Measurements from ENCODE around the gene PRKCQ. TPM values are rescaled to one million over a fixed set of nuclear protein-coding genes. Genes with fewer than 3 reads are reported as not detected.
A peak's percentile ranks its signal among the peaks of the same experiment; 100 is the strongest.

Gene PRKCQ
- total RNA-seq, 1 donor from 2014 or later = 0.16 TPM

- intact Hi-C loops (cut with DNase I) = no loop called here
- ATAC-seq = no peak
- no peak for DNase-seq (ENCODE audit: missing footprints)
Observed at GRCh38 chr10:6539833-6540232, 40.2 kb downstream of the PRKCQ start.

GRCh38 chr10:6537770-6538169, 42.3 kb downstream of the PRKCQ start:
- ATAC-seq (no peak), DNase-seq (ENCODE audit: missing footprints) (peak; percentile 75)
- intact Hi-C loops (cut with DNase I) = no loop called here

- ATAC-seq (no peak), DNase-seq (ENCODE audit: missing footprints) (no peak)
- intact Hi-C loops (cut with DNase I) = no loop called here
Observed at GRCh38 chr10:6536102-6536501, 44.0 kb downstream of the PRKCQ start.

GRCh38 chr10:6535156-6535764, 44.8 kb downstream of the PRKCQ start:
- intact Hi-C loops (cut with DNase I) = no loop called here
- no peak for ATAC-seq
- no peak for DNase-seq (ENCODE audit: missing footprints)

GRCh38 chr10:6532321-6532720, 47.8 kb downstream of the PRKCQ start:
- ATAC-seq = no peak
- intact Hi-C loops (cut with DNase I) = no loop called here
- no peak for DNase-seq (ENCODE audit: missing footprints)

GRCh38 chr10:6530966-6531365, 49.1 kb downstream of the PRKCQ start:
- ATAC-seq (no peak), DNase-seq (ENCODE audit: missing footprints) (no peak)
- intact Hi-C loops (cut with DNase I) = no loop called here

GRCh38 chr10:6530211-6530840, 49.8 kb downstream of the PRKCQ start:
- intact Hi-C loops (cut with DNase I) = no loop called here
- no peak for DNase-seq (ENCODE audit: missing footprints)

GRCh38 chr10:6528198-6528950, 51.7 kb downstream of the PRKCQ start:
- intact Hi-C loops (cut with DNase I) = no loop called here
- DNase-seq (ENCODE audit: missing footprints) (no peak), ATAC-seq (no peak)

More at GRCh38 chr10:6530211-6530840, 49.8 kb downstream of the PRKCQ start:
- ATAC-seq = no peak

- ATAC-seq = no peak
- intact Hi-C loops (cut with DNase I) = no loop called here
- no peak for DNase-seq (ENCODE audit: missing footprints)
Observed at GRCh38 chr10:6525599-6526165, 54.4 kb downstream of the PRKCQ start.

- intact Hi-C loops (cut with DNase I) = no loop called here
- DNase-seq (ENCODE audit: missing footprints) = no peak
- ATAC-seq = no peak
Observed at GRCh38 chr10:6522230-6522629, 57.8 kb downstream of the PRKCQ start.

GRCh38 chr10:6520138-6520537, 59.9 kb downstream of the PRKCQ start:
- intact Hi-C loops (cut with DNase I) = no loop called here
- no peak for DNase-seq (ENCODE audit: missing footprints)
- no peak for ATAC-seq

GRCh38 chr10:6518791-6519429, 61.2 kb downstream of the PRKCQ start:
- no peak for DNase-seq (ENCODE audit: missing footprints)
- intact Hi-C loops (cut with DNase I) = no loop called here
- no peak for ATAC-seq

- intact Hi-C loops (cut with DNase I) = no loop called here
- ATAC-seq = no peak
- DNase-seq (ENCODE audit: missing footprints) = no peak
Observed at GRCh38 chr10:6516929-6517284, 63.2 kb downstream of the PRKCQ start.

GRCh38 chr10:6516281-6516928, 63.7 kb downstream of the PRKCQ start:
- ATAC-seq (no peak), DNase-seq (ENCODE audit: missing footprints) (no peak)
- intact Hi-C loops (cut with DNase I) = no loop called here

- no peak for DNase-seq (ENCODE audit: missing footprints)
- intact Hi-C loops (cut with DNase I) = no loop called here
- ATAC-seq = peak; percentile 72
Observed at GRCh38 chr10:6514844-6515780, 65.0 kb downstream of the PRKCQ start.

- DNase-seq (ENCODE audit: missing footprints) (no peak), ATAC-seq (no peak)
- intact Hi-C loops (cut with DNase I) = no loop called here
Observed at GRCh38 chr10:6514180-6514579, 65.9 kb downstream of the PRKCQ start.

- DNase-seq (ENCODE audit: missing footprints) (no peak), ATAC-seq (no peak)
- intact Hi-C loops (cut with DNase I) = no loop called here
Observed at GRCh38 chr10:6513476-6513875, 66.6 kb downstream of the PRKCQ start.

- no peak for ATAC-seq
- no peak for DNase-seq (ENCODE audit: missing footprints)
- intact Hi-C loops (cut with DNase I) = no loop called here
Observed at GRCh38 chr10:6512182-6512581, 67.9 kb downstream of the PRKCQ start.
